Activated CD8-positive, alpha-beta memory T cell treated with anti-CD3 and anti-CD28 coated beads, Interleukin-2, amount 50 U/mL, for 24 hours (primary cell): ENCODE results near the gene ERG28.
A peak's percentile ranks its signal among the peaks of the same experiment; 100 is the strongest.
"Not testable (repeated sequence)": the region's sequence is repeated elsewhere in the genome, so short reads cannot be mapped to it uniquely, and the experiment has no call there.

Source experiments
- DNase-seq: peaks from one replicate; pipeline ENCODE4 v3.0.0-alpha.2; 2020; ENCODE audit errors: extremely low read depth

ERG28 gene

DNA sequence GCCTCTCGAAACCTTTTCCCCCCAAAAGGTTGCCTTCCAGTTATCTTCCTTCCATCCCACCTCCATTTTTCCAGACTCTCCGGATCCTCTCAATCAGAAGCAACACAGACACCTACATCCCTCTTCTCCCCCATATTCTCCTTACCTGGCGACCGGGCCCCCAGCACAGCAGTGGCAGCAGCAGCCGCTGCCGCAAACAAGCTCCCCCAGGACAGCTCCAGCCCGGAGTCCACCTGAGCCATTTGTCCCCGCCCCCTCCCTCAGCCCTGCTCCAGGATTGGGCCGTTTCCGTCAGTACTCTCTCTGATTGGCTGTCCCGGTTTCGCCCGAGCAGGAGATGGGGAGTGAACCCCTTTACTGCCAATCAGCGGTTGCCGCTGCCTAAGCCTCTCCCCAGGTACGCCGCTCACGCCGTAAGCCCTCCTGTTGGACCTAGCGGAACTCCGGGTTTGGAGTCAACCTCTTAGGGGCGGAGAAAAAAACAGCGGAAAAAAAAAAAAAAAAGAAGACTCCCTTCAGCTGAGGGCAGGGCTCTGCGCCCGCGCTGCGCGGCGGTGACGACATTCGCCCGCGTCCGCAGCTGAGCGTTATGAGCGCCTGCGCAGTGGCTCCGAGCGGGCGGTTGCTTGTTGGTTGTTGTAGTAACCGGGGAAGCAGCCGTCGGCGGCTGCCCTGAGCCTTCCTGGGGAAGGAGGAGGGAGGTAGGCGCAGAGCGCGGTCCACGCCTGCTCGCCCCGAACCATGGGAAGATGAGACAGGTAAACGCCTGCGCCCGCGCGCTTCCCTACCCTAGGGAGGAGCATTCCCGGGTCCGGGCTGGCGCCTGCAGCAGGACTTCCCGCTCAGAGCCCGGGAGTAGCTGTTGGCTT, at the start of gene ERG28, which contains the start of gene TTLL5:
TSS of gene ERG28 (minus strand) at position 247 of the 869 bp plus-strand sequence. CDS start 3,374 bp downstream, outside the sequence.
TSS of gene TTLL5 (plus strand) at position 617 of the 869 bp plus-strand sequence. CDS start 1,904 bp downstream, outside the sequence.
- DNase-seq, result peak; percentile 93

DNA sequence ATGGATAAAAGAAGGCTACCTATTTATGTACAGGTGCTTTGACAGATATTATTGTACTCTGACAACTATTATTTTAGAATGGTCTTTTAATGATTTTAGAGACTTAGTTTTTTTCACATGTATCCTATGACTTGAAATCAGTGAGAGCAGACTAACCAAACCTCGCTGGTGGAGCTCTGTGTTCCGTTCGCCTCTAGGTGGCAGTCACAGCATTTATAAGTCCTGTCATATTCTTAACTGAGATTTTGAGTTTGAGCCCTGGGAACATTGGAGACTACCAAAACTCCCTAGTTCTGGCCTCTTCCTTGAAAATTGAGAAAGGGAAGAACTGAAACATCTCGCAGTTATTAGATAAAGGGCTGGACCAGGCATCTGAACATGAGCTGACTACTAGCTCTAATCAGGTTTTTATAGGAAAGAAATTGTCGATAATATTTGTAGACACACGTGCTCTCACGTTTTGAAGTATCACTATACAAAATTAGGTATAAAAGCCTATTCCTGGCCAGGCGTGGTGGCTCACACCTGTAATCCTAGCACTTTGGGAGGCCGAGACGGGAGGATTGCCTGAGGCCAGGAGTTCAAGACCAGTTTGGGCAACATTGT, 48.6 kb upstream of the ERG28 start:
- DNase-seq, result peak; percentile 15

DNA sequence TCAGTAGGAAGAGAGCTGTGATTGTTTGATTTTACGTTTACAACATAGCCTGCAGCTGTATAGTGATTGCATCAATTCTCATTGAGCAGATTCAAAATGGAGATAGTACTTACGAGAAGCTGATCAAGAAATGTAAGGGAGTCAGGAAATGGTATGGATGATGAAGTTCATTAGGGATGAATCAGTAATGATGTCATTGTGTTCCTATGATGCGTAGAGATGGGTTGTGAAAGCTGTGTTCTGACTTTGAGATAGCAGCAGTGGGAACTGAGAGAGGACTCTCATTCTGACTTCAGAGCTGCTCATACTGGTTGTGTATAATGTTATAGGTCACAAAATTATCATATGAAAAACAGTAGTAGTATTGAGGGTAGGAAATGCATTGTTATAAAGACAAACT, 44.3 kb upstream of the ERG28 start:
- no peak for DNase-seq

GRCh38 chr14:75703467-75703866, 42.8 kb upstream of the ERG28 start:
- DNase-seq, result no peak

- DNase-seq, result no peak
These were observed 42.1 kb upstream of the ERG28 start for GRCh38 chr14:75702616-75703261.

DNA sequence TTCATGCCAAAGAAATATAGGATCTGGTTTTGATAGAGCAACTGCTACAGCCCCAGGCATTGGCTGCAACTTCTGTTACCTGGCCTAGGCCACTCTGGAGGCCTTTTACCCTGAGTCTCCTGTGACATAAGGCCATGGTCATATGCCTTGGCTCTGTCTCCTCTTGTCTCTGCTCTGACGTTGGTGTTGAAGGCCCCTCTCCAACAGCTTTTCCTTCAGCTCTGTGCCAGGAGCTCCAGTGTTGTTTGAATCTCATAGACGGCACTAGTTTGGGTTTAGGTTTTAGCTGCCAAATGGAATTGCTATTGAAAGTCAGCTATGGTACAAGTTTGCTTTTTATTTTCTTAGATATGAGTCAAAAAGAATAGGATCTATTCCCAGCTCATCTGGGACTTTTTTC, 41.4 kb upstream of the ERG28 start:
- no peak for DNase-seq

GRCh38 chr14:75700295-75700694, 39.6 kb upstream of the ERG28 start:
- DNase-seq, result no peak

DNA sequence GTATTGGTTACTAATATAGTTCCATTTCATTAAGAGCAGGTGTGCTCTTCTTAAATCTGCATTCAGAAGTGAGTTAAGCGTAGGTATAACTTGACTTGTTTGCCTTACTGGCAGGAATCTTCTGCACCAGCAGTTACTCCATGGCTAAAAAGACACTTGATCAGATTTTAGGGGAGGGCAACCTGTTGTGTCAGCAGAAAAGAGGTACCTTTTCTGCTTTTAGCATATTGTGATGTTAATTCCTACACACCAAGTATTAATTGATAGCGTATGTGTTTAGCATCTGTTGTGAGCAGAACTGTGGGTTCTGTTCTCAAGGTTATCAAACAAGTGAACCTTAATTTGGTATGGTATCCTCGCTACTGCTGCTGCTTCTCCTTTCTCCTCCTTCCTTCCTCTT, 38.7 kb upstream of the ERG28 start:
- no peak for DNase-seq

DNA sequence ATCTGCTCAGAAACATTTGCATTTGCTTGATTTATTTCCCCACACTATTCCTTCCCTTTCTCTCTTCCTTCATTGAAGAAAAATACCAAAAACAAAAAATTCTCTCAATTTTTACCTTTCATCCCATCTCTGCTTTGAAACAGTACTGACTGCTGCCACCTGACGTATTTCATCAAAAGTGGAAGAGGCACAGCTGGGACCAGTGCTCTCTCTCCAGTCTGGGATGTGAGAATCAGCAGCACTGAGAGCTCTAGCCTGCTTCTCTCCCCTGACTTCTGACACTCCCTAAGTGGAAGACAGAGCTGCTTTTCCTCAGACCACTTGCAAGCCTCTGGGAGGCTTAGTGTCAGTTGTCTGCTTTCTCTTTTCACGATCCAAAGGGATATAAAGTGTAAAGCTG, 37.2 kb upstream of the ERG28 start:
- DNase-seq, result no peak

DNA sequence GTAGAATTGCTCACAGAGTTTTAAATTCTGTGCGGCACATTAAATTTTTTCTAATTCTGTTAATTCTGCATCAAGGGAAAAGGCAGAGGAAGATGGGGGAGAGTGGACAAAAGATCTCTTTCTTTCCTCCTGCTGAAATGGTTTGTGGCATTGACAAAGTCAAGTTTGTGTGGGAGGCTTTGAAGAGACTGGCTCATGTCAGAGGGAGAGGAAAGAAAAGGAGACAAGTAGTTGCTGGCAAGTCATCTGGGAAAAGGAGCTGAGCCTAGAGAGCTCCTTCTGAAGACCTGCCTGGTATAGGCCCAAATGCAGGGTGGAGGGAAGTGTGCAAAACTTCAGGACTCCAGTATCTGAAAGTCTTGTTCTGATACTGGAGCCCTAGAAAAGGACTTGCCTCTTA, 36.7 kb upstream of the ERG28 start:
- no peak for DNase-seq

- DNase-seq, result not testable (repeated sequence)
These were observed 34.3 kb upstream of the ERG28 start for GRCh38 chr14:75695025-75695424.

DNA sequence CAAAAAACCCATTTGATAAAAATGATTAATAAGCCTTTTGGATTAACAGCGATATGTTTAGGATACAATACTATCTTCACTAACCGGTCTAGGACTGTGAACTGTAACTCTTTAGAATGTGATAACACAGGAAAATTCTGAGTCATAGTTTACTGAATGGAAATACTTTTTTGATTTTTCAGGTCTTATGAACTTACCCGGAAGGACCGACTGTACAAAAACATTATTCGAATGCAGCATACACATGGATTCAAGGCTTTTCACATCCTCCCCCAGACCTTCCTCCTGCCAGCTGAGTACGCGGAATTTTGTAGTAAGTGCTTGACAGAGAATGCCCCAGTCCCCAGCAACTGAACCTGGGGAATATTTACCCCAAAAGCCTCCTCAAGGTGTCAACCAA, 29.3 kb upstream of the ERG28 start:
- DNase-seq, result no peak

GRCh38 chr14:75689012-75689411, 28.3 kb upstream of the ERG28 start:
- no peak for DNase-seq

- no peak for DNase-seq
These were observed 25.2 kb upstream of the ERG28 start for GRCh38 chr14:75685910-75686309.

GRCh38 chr14:75675265-75675960, 14.7 kb upstream of the ERG28 start:
- no peak for DNase-seq

DNA sequence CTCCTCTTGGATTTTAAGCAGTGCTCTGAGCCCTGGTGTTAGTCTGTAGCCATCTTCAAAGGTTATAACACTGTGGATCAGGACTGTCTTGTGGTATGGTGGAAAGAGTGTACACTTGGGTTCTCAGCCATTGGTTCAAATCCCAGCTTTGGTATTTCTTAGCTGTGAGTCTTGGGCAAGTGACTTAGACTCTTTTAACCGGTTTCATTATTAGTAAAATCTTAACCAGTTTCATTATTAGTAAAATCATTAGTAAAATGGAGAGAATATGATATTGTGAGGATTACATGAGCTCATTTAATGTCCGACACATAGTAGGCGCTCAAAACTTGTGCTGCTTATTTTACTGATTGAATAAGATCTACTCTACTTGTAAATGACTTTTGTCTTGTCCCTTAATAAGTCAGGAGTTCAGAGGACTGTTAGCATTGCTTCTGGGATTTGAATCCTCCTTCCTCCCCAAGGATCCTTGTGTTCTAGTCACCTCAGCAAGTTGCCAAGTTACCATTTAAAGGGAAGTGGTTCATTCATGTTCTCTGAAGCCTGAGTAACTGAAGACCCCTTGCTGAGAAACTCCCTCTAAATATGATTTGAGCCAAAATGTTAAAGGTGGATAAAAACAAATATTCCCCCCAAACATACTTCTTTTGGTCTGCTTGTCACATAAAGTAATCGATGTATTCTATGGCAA, 12.8 kb upstream of the ERG28 start:
- DNase-seq, result no peak

DNA sequence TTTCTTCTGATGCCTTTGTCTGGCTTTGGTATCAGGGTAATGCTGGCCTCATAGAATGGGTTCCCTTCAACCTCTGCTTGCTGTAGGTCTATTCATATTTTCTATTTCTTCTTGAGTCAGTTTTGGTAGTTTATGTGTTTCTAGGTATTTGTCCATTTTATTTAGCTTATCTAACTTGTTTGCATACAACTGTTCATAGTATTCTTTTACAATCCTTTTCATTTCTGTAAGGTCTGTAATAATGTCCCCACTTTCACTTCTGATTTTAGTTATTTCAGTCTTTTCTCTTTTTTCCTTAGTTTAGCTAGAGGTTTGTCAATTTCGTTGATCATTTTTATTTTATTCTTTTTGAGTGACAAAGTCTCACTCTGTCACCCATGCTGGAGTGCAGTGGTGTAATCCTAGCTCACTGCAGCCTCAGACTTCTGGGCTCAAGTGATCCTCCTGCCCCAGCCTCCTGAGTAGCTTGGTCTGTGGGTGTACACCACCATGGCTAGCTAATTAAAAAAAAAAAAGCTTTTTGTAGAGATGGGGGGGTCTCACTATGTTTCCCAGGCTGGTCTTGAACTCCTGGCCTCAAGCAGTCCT, 12.0 kb upstream of the ERG28 start:
- no peak for DNase-seq

DNA sequence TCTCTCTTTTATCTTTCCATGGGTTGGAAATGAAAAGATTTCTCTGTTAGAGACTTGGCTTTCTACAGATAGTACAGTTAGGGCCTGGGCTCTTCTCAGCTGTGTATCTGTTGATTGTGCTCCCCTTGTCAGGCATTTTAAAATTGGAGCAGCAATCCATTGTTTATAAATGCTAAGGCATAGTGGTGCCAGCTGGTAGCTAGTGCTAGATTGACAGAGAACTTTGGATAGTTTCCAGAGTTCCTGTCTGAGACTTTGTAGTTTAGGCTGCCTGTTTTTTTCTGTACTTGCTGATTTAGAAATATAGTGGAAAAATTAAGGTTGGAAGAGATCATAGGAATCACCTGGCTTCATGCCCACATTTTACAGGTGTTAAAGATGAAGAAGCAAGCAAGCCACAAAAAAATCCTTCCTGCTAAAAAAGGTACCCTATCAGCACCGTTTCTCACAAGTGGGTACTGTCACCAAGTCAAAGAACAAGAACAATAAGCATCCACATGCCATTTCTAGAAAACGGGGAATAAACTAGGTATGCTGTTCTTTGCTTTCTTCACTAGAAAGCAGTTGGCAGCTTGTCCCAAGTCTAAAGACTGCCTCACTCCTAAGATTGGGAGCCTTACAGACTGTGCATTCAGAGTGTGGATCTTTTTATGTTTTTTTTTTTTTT, 6.6 kb upstream of the ERG28 start:
- DNase-seq, result no peak

DNA sequence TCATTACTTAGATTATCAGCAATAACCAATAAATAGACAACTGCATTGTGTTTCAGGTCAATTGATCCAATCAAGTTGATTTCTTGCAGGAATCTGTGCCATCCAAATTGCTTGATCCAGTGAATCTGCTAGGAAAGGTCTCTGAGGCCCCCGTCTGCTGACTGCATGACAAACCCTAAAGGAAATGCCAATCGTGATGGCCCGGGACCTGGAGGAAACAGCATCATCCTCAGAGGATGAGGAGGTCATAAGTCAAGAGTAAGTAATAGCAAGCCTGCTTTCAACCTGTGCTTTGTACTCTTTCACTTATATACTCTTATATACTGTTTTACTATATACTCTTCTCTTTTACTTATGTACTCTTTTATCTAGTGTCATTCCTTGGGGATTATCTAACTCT, 2.3 kb upstream of the ERG28 start:
- no peak for DNase-seq

DNA sequence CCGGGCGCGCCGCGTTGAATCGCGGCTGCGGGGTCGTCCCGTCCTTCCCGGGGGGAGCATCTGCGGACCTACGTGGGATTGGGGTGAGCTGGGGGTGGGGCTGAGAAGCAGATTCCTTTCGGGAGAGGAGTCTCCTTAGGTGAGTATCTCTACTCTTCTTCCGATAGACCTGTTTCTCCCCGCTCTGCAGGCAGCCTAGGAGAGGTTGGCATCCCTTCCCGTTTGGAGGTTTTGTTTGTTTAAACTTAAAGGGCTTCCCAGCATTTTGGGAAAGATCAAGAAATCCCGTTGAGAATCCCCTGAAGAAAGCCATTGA, 781 bp upstream of the ERG28 start:
- no peak for DNase-seq

DNA sequence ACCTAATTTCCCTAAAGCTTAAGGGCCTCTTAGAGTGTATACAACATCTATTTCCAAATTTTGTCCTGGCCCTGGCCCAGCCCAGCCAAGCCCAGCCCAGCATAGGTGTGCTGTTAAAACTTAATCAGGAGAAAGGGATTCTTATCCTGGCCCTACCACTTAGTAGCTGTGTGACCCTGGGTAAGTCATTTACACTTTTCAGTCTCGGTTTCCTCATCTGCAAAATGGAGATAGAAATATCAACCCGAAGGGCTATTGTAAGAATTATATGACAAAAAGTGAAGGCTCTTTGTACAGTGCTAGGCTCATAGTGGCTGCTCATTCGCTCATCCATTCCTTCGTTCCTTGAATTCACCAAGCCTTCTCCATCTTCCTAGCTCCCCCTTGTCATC, 442 bp downstream of the ERG28 start:
- DNase-seq, result no peak
